Activated CD4-positive, alpha-beta T cell treated with anti-CD3 and anti-CD28 coated beads, Interleukin-10, Interleukin-2, amounts not matched to agents 100 ng/mL and 50 ng/mL, durations not matched to agents 16 hours and 8 hours (primary cell): Measurements from ENCODE around the gene PAF1.
"Not testable (repeated sequence)": the region's sequence is repeated elsewhere in the genome, so short reads cannot be mapped to it uniquely, and the experiment has no call there.

Source experiments
- DNase-seq: peaks from one replicate; pipeline ENCODE4 v3.0.0-alpha.2; 2020

Gene PAF1

GRCh38 chr19:39381910-39382611 is 8.8 kb downstream of the PAF1 start:
- DNase-seq, result no peak

DNA sequence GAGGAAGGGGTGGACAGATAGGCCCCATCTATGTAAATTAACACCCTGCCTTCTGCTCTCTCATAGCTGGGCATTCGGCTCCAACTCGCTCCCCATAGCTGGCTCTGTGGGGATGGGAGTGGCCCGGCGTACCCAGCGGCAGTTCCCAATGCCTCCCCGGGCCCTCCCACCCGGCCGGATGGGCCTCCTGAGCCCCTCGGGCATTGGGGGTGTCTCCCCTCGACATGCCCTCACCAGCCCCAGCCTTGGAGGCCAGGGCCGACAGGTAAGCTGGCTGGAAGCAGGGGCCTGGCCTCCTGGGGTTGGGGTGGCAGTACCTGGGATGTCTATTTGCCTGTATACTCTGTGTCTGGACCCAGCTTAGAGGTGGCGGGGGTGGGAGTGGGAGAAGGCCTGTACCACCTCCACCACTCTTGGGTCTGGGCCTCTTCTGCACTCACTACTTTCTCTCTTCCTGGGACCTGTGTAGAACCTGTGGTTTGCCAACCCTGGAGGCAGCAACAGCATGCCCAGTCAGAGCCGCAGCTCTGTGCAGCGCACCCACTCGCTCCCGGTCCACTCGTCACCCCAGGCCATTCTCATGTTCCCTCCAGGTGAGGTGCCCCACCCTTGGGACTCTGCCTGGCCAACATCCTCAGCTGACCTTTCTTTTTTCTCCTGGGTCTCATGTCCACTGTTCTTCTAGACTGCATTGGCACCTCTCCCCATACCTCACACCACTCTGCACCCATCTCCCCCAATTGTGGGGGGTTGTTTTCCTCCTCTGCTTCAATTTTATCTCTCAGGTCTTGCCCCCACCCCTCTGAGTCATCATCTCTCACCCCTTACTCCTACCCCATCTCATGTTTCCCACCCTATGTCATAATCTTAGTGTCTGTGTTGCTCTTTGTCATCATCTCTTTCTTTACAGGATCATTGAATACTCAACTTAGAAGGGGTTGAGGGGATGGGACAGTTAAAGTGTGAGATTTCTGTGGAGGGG is 10.1 kb downstream of the PAF1 start:
- DNase-seq, result no peak

DNA sequence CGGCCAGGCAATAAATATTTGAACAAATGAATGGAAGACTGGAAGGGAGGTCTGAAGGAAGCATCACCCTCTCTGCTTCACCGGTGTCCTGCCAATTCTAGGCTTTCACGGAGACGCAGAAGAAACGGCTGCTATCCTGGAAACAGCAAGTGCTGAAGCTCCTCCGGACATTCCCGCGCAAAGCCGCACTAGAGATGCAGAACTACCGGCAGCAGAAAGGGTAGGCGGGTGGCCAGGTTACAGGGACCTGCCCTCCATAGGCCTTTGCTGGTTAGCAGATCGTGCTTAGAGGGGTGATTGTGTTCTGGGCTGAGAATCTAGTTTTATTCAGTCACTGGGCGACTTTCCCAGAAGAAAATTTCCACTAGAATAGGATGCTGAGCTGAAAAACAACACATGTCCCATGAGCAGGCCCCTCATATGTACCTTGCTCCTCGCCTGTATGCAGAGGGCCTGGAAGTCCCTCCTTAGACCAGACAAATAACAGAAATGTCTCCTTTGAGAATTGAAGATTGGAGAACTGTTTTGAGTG is 11.0 kb downstream of the PAF1 start:
- no peak for DNase-seq

- not testable (repeated sequence) for DNase-seq
Measured at GRCh38 chr19:39379366-39379765, 11.5 kb downstream of the PAF1 start.

DNA sequence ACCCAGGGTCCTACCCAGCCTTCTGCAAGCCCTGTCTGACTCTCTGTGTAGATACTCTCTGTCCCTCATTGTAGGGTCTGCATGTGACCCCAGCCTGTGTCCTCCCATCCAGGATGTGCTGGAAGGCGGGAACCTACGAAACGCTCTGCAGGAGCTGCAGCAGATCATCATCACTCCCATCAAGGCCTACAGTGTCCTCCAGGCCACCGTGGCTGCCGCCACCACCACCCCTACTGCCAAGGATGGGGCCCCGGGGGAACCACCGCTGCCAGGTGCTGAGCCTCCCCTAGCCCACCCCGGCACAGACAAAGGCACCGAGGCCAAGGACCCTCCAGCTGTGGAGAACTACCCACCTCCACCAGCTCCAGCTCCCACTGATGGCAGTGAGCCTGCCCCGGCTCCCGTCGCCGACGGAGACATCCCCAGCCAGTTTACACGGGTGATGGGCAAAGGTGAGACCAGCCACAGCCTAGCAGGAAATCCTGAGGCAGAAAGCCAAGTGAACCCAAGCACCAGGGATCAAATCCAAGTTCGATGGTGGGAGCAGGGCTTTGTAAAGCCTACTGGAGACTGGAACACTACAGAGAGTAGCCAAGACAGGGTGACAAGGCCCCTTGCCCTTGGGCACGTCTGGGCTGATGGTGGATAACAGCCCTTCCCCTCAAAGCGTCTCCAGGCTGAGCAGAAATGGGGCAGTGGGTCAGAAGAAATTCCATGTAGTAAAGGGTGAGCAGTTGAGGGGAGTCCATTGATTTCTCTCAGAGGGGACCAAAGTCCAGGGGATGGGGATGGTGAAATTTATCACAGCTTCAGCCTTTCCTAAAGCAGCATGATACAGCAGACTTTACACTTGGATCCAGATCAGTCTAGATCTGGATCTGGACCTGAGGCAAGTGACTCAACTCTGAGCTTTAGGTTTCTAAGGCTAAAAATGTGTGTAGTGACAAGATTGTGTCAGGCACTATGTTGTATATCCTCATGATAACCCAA is 13.2 kb downstream of the PAF1 start:
- no peak for DNase-seq

DNA sequence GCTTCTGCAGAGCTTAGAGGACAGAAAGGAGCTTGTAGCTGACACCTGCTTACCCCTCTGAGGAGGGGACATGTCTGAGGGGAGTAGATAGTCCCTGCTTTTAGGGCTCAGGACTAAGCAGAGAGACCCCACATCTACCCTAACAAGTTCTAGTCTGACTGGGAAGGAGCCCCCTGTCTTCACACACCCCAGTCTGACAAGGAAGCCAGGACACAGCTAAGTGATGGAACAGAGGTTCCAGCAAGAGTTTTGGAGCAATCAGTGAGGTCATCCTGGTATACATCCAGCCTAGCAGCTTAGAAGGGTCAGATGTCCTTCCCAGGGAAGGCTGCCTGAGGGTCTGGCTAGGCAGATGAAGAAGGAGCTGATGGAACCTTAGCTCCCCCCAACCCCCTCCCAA is 15.0 kb downstream of the PAF1 start:
- no peak for DNase-seq

- DNase-seq, result no peak
Measured at GRCh38 chr19:39372941-39373340, 18.0 kb downstream of the PAF1 start.

DNA sequence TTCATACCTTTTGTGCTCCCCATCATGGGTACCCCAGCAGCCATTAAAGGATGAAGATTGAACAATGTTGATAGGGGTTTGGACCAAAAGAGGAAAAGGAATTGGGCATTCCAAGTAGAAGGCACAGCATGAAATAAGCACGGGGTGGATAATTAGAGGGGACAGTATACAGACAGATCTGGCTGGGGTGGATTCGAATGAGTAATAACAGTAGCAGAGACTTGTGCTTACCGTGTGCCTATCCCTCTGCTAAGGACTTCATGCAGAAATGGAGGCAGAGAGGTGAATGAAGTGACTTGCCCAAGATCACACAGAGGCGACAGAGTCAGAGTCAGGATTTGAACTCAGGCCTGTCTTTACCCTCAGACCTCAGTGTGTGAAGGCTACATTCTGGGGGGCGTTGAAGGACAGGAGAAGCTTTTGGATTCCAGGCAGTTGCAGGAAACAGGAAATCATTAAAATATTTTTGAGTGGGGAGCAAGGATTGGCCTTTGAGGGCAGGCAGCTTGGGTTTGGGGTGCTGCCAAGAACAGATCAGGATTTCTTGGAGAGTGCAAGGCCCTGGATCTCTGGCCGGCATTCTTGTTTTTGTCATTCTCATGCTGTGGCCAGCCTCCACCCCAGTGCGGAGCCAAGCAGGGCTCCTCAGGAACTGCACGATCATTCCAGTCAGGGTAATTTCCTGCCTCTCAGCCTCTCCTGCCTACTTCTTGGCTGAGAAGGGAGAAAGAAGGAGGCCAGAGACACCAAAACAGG is 18.7 kb downstream of the PAF1 start:
- no peak for DNase-seq

DNA sequence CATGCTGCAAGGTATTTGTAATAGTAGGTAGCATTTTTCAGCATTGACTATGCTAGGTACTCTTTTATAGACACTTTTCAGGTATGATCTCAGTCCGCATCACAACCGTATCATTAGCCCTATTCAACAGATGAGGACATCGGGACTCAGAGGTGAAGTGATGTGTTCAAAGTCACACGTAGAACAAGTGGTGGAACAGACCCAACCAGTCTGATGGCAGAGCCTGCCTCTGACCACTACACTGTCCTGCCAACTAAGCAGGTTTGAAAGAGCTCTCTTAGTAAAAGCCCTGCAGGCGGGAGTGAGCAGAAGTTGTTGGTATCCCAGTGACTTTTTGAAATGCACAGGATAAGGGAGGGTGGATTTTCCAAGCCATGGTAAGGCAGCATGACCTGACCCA is 20.2 kb downstream of the PAF1 start:
- DNase-seq, result no peak

GRCh38 chr19:39369200-39369599 is 21.7 kb downstream of the PAF1 start:
- DNase-seq, result no peak

- no peak for DNase-seq
Measured at GRCh38 chr19:39365531-39365930, 25.4 kb downstream of the PAF1 start.

DNA sequence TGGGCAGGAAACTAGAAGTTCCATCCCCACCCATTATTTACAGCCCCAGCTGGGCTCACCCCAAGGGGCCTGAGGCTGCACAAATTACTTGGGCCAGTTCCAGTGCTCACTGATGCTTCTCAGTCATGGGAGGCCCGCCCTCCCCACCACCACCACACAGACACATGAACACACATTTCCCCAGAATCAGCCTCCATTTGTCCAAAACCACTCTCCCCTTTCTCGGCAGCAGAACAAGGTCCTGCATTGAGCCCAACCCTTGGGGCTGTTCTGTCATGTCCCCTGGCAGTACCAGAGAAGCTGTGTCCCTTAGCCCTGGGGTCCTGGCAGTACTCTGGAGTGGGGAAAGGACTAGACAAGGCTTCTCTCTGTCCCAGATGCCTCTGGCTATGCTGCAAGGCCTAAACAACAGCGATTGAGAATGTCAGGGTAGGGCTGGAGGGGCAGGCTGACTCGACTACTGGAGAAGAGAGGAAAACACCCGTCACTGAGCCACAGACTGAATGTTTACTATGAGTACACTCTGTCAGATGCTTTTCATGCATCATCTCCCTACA is 26.9 kb downstream of the PAF1 start:
- no peak for DNase-seq

- DNase-seq, result no peak
Measured at GRCh38 chr19:39362682-39363657, 27.9 kb downstream of the PAF1 start.

- DNase-seq, result no peak
Measured at GRCh38 chr19:39360599-39360998, 30.3 kb downstream of the PAF1 start.

GRCh38 chr19:39359026-39359425 is 31.9 kb downstream of the PAF1 start:
- DNase-seq, result no peak

- no peak for DNase-seq
Measured at GRCh38 chr19:39356647-39357046, 34.3 kb downstream of the PAF1 start.

DNA sequence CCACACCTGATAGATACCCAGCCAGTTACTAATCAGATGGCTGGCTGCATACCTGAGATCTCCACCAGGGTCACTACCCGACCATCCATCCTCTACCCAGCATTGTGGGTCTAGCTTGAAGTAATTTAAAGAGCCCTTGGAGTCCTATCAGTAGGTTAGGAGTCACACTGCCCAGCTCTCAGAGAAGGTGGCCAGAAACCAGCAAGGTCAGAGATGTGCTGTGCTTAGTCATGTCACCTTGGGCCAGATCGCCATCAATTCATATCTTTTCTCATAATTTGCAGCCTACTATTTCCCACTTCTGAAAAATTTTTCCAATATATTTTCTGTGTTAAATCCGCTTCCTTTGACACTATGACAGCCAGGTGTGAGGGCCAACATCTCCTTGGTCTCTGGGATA is 34.8 kb downstream of the PAF1 start:
- no peak for DNase-seq

DNA sequence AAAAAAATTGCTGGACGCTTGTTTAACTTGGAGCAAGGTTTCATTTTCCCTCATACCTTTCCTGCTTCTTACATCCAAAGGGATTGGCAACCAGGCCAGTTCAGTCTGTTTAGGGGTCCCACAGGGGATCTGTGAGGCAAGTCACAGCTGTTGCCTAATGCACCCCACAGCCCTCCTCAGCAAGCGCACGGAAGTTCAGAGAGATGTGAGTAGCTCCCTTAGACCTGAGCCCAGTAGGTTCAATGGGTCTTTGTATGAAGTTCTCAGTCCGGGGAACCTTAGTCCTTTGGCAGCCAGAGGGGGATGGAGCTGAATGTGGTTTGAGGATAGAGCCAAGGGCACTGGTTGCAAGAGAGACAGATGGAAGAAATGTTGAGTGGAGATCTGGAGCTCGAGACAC is 35.7 kb downstream of the PAF1 start:
- DNase-seq, result no peak

GRCh38 chr19:39352381-39353255 is 38.3 kb downstream of the PAF1 start:
- no peak for DNase-seq
